ENCODE data around the gene NUDT2. TPM values are rescaled to one million over a fixed set of nuclear protein-coding genes. Genes with fewer than 3 reads are reported as not detected.

NUDT2 gene
- total and polyA plus RNA-seq, 5 donors: 20.5 to 27.4 (median 23.4) TPM

GRCh38 chr9:34377404-34377746, 48.0 kb downstream of the NUDT2 start:
- Histone ChIP-seq H3K27me3 (ENCODE audit: control insufficient read depth, insufficient read depth) (no peaks in the 10 kb centered on the region), H3K4me3 (ENCODE audit: low read length) (peak overlapping the region; percentile 67), H3K9me3 (ENCODE audit: control insufficient read depth, low read length) (no peaks in the 10 kb centered on the region), H3K27ac (ENCODE audit: low read length) (peak overlapping the region; percentile 37), H3K4me1 (ENCODE audit: control insufficient read depth, insufficient read depth, low read length) (peaks cover 2% of the 10 kb centered on the region)
- DNase-seq (peak in 1 of 3 donors; percentile 61), ATAC-seq (no peak)
- intact Hi-C loops (cut with DNase I): loop anchor here in 1 of 4 donors (5.0 kb wide), 1 partner anchor 45 kb away; no protein-coding TSS in a partner anchor
- 6% methylated on average over 21 of the region's 21 CpGs for WGBS

DNA sequence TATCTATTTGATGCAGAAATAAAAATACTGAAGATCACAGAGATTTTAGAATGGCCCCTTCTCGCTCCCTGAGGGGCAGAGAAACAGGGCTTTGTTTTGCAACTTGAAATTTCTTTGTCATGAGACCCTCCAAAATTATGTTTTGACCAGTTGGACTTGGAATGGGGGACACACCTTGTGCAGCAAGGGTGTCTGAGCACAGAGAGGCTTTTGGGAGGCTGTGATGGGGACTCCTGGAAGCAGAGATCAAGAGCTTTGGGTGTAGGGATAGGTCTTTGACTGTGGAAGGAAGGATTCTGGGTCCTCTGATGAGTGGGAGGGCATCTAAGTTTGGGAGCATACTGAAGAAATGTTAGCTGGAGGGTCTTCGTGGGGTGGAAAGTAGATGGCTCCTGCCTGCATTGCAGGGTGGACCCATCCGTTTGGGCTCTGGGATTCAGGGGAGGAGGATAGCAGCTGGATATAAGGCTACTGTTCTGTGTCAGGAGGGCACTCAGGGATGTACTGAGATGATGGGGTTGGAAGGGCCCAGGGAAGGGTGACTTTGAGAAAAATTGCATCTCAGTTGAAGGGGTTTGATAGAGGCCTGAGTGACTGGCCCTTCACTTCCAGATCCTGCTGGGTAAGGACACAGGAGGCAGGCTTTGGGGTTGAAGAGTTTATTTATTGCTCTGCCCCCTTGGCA, 49.1 kb downstream of the NUDT2 start:
- H3K27ac ChIP-seq (ENCODE audit: low read length): no peak overlapping the region
- H3K4me3 ChIP-seq (ENCODE audit: low read length): no peak overlapping the region
- intact Hi-C loops (cut with DNase I): loop anchor here in 3 of 4 donors (2.0 to 5.0 kb wide), 3 partner anchors 36 to 46 kb away; no protein-coding TSS in a partner anchor
- WGBS: 94% methylated on average over 3 of the region's 3 CpGs
- DNase-seq (no peak), ATAC-seq (no peak)
- peaks cover 2% of the 10 kb centered on the region for H3K4me1 ChIP-seq (ENCODE audit: control insufficient read depth, insufficient read depth, low read length)
- no peaks in the 10 kb centered on the region for H3K9me3 ChIP-seq (ENCODE audit: control insufficient read depth, low read length)
- H3K27me3 ChIP-seq (ENCODE audit: control insufficient read depth, insufficient read depth): no peaks in the 10 kb centered on the region

- Histone ChIP-seq H3K27me3 (ENCODE audit: control insufficient read depth, insufficient read depth) (no peaks in the 10 kb centered on the region), H3K9me3 (ENCODE audit: control insufficient read depth, low read length) (no peaks in the 10 kb centered on the region), H3K27ac (ENCODE audit: low read length) (no peak overlapping the region), H3K4me3 (ENCODE audit: low read length) (no peak overlapping the region), H3K4me1 (ENCODE audit: control insufficient read depth, insufficient read depth, low read length) (peaks cover 2% of the 10 kb centered on the region)
- DNase-seq (peak; percentile 84 to 95 (median 94)), ATAC-seq (peak; percentile 55 to 60)
- 12% methylated on average over 35 of the region's 35 CpGs for whole genome bisulfite sequencing
- intact Hi-C loops (cut with DNase I): loop anchor here (2.0 to 5.0 kb wide), 4 partner anchors 37 to 47 kb away; no protein-coding TSS in a partner anchor
Observed at GRCh38 chr9:34379334-34380033, 50.1 kb downstream of the NUDT2 start.

GRCh38 chr9:34380034-34380510, 50.7 kb downstream of the NUDT2 start:
- intact Hi-C loops (cut with DNase I): loop anchor here in 1 of 4 donors (2.0 kb wide), 1 partner anchor 45 kb away; no protein-coding TSS in a partner anchor
- Histone ChIP-seq H3K27ac (ENCODE audit: low read length) (peak overlapping the region; percentile 4), H3K9me3 (ENCODE audit: control insufficient read depth, low read length) (no peaks in the 10 kb centered on the region), H3K27me3 (ENCODE audit: control insufficient read depth, insufficient read depth) (no peaks in the 10 kb centered on the region), H3K4me3 (ENCODE audit: low read length) (no peak overlapping the region), H3K4me1 (ENCODE audit: control insufficient read depth, insufficient read depth, low read length) (peaks cover 2% of the 10 kb centered on the region)
- peak in 2 of 3 donors; percentile 73 for DNase-seq
- no peak for ATAC-seq
- 39% methylated on average over 24 of the region's 24 CpGs for WGBS

GRCh38 chr9:34380511-34381315, 51.3 kb downstream of the NUDT2 start:
- Histone ChIP-seq H3K27ac (ENCODE audit: low read length) (peak overlapping the region; percentile 37), H3K27me3 (ENCODE audit: control insufficient read depth, insufficient read depth) (no peaks in the 10 kb centered on the region), H3K4me1 (ENCODE audit: control insufficient read depth, insufficient read depth, low read length) (peaks cover 2% of the 10 kb centered on the region), H3K9me3 (ENCODE audit: control insufficient read depth, low read length) (no peaks in the 10 kb centered on the region), H3K4me3 (ENCODE audit: low read length) (peak overlapping the region; percentile 46)
- 3% methylated on average over 59 of the region's 59 CpGs for WGBS
- ATAC-seq: peak; percentile 83 to 86
- intact Hi-C loops (cut with DNase I): loop anchor here in 1 of 4 donors (2.0 kb wide), 1 partner anchor 46 kb away; no protein-coding TSS in a partner anchor
- DNase-seq: peak; percentile 81 to 93 (median 92)

DNA sequence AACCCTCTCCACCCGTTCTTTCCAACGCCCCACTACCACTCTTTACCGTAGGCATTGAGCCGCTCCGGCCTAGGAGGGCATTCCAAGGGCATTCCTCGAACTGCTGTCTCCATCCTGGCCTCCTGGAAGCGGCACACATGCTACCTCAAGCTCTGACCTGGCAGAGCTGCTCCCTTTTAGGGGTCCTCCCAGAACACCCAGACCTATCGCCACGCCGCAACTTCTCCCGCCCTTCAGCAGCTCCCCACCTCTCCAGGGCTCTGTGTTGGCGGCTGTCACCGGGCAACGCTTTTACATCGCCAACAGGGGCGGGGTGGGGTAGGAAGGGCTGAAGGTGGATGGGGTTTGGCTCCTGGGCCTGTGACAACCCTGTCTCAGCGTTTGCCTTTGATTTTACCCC, 52.0 kb downstream of the NUDT2 start:
- peak in 1 of 2 donors; percentile 1 for ATAC-seq
- intact Hi-C loops (cut with DNase I): loop anchor here in 1 of 4 donors (2.0 kb wide), 1 partner anchor 47 kb away; no protein-coding TSS in a partner anchor
- WGBS: 33% methylated on average over 17 of the region's 17 CpGs
- Histone ChIP-seq H3K4me3 (ENCODE audit: low read length) (peak overlapping the region; percentile 46), H3K27me3 (ENCODE audit: control insufficient read depth, insufficient read depth) (no peaks in the 10 kb centered on the region), H3K27ac (ENCODE audit: low read length) (peak overlapping the region; percentile 37), H3K4me1 (ENCODE audit: control insufficient read depth, insufficient read depth, low read length) (no peaks in the 10 kb centered on the region), H3K9me3 (ENCODE audit: control insufficient read depth, low read length) (no peaks in the 10 kb centered on the region)
- DNase-seq: peak in 2 of 3 donors; percentile 70 to 81

DNA sequence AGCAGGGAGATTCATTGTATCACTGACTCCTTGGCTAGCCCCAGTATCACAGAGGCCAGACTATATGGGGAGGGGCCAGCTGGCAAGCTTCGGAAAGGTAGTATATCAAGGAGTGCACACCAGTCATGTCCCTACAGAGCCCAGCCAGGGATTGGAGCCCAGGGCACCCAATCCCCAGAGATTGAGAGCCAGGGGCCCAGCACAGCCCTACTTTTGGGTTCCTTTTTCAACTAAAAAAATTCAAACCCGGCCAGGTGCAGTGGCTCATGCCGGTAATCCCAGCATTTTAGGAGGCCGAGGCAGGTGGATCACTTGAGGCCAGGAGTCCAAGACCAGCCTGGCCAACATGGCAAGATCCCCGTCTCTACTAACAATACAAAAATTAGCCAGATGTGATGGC, 52.7 kb downstream of the NUDT2 start:
- no peaks in the 10 kb centered on the region for H3K9me3 ChIP-seq (ENCODE audit: control insufficient read depth, low read length)
- H3K27ac ChIP-seq (ENCODE audit: low read length): no peak overlapping the region
- no peak overlapping the region for H3K4me3 ChIP-seq (ENCODE audit: low read length)
- intact Hi-C loops (cut with DNase I): no loop called here
- no peaks in the 10 kb centered on the region for H3K4me1 ChIP-seq (ENCODE audit: control insufficient read depth, insufficient read depth, low read length)
- ATAC-seq: no peak
- no peak for DNase-seq
- H3K27me3 ChIP-seq (ENCODE audit: control insufficient read depth, insufficient read depth): no peaks in the 10 kb centered on the region
- WGBS: 84% methylated on average over 5 of the region's 5 CpGs

- Histone ChIP-seq H3K9me3 (ENCODE audit: control insufficient read depth, low read length) (no peaks in the 10 kb centered on the region), H3K27ac (ENCODE audit: low read length) (no peak overlapping the region), H3K27me3 (ENCODE audit: control insufficient read depth, insufficient read depth) (no peaks in the 10 kb centered on the region), H3K4me3 (ENCODE audit: low read length) (no peak overlapping the region), H3K4me1 (ENCODE audit: control insufficient read depth, insufficient read depth, low read length) (no peaks in the 10 kb centered on the region)
- no peak for ATAC-seq
- WGBS: 93% methylated on average over 3 of the region's 3 CpGs
- intact Hi-C loops (cut with DNase I): no loop called here
- no peak for DNase-seq
Observed at GRCh38 chr9:34382879-34383278, 53.5 kb downstream of the NUDT2 start.

GRCh38 chr9:34383904-34384303, 54.5 kb downstream of the NUDT2 start:
- intact Hi-C loops (cut with DNase I): no loop called here
- H3K27ac ChIP-seq (ENCODE audit: low read length): no peak overlapping the region
- no peaks in the 10 kb centered on the region for H3K4me1 ChIP-seq (ENCODE audit: control insufficient read depth, insufficient read depth, low read length)
- H3K27me3 ChIP-seq (ENCODE audit: control insufficient read depth, insufficient read depth): no peaks in the 10 kb centered on the region
- H3K4me3 ChIP-seq (ENCODE audit: low read length): no peak overlapping the region
- DNase-seq (no peak), ATAC-seq (no peak)
- WGBS: 83% methylated on average over 4 of the region's 4 CpGs
- no peaks in the 10 kb centered on the region for H3K9me3 ChIP-seq (ENCODE audit: control insufficient read depth, low read length)

- no peak overlapping the region for H3K27ac ChIP-seq (ENCODE audit: low read length)
- no peaks in the 10 kb centered on the region for H3K9me3 ChIP-seq (ENCODE audit: control insufficient read depth, low read length)
- no peaks in the 10 kb centered on the region for H3K4me1 ChIP-seq (ENCODE audit: control insufficient read depth, insufficient read depth, low read length)
- ATAC-seq: no peak
- 80% methylated on average over 7 of the region's 7 CpGs for WGBS
- no peak overlapping the region for H3K4me3 ChIP-seq (ENCODE audit: low read length)
- H3K27me3 ChIP-seq (ENCODE audit: control insufficient read depth, insufficient read depth): no peaks in the 10 kb centered on the region
- DNase-seq: no peak
- intact Hi-C loops (cut with DNase I): no loop called here
Observed at GRCh38 chr9:34384368-34385165, 55.2 kb downstream of the NUDT2 start.

Measured in right cardiac atrium (tissue), 5 donors.